SJSA1 (cell line): ENCODE measurements around the gene RNF225. TPM values are rescaled to one million over a fixed set of nuclear protein-coding genes. Genes with fewer than 3 reads are reported as not detected.
"Not testable (repeated sequence)": the region's sequence is repeated elsewhere in the genome, so short reads cannot be mapped to it uniquely, and the experiment has no call there.

ENCODE experiments used
- DNase-seq, 2 experiments: peaks; one replicate each; pipeline ENCODE4 v3.0.0-alpha.2; 2015 to 2020; ENCODE audit warnings: low spot score in 2 of 2, low read depth in 1 of 2
- H3K27ac ChIP-seq: fragments of 250-450 bp; sonication (Bioruptor Pico); 2 replicates; pipeline ENCODE4 v1.5.1; 2020; ENCODE audit warnings: mild to moderate bottlenecking, moderate library complexity
- H3K27me3 ChIP-seq: fragments of 250-450 bp; sonication (Bioruptor Pico); replicated peaks from 2 replicates; pipeline ENCODE4 v1.5.1; 2020; ENCODE audit warnings: mild to moderate bottlenecking, moderate library complexity
- H3K36me3 ChIP-seq: fragments of 250-450 bp; sonication (Bioruptor Pico); 2 replicates; pipeline ENCODE4 v1.5.1; 2020; ENCODE audit warnings: mild to moderate bottlenecking
- H3K4me1 ChIP-seq: fragments of 250-450 bp; sonication (Bioruptor Pico); replicated peaks from 2 replicates; pipeline ENCODE4 v1.6.1; 2021; ENCODE audit warnings: mild to moderate bottlenecking
- H3K4me3 ChIP-seq: fragments of 250-450 bp; sonication (Bioruptor Pico); 2 replicates; pipeline ENCODE4 v1.5.1; 2020; ENCODE audit warnings: mild to moderate bottlenecking
- H3K9me3 ChIP-seq: fragments of 250-450 bp; sonication (Bioruptor Pico); replicated peaks from 2 replicates; pipeline ENCODE4 v1.5.1; 2020; ENCODE audit warnings: mild to moderate bottlenecking
- total RNA-seq: library from RNA; depleted of rRNA; stranded (reverse); fragments of >200 nt; shearing (Covaris generic); gene quantifications from 2 replicates; pipeline ENCODE4 v1.2.3, GENCODE V29; 2014

The RNF225 gene
- total RNA-seq, 1 experiment from 2014 or later = 0.53 TPM

DNA sequence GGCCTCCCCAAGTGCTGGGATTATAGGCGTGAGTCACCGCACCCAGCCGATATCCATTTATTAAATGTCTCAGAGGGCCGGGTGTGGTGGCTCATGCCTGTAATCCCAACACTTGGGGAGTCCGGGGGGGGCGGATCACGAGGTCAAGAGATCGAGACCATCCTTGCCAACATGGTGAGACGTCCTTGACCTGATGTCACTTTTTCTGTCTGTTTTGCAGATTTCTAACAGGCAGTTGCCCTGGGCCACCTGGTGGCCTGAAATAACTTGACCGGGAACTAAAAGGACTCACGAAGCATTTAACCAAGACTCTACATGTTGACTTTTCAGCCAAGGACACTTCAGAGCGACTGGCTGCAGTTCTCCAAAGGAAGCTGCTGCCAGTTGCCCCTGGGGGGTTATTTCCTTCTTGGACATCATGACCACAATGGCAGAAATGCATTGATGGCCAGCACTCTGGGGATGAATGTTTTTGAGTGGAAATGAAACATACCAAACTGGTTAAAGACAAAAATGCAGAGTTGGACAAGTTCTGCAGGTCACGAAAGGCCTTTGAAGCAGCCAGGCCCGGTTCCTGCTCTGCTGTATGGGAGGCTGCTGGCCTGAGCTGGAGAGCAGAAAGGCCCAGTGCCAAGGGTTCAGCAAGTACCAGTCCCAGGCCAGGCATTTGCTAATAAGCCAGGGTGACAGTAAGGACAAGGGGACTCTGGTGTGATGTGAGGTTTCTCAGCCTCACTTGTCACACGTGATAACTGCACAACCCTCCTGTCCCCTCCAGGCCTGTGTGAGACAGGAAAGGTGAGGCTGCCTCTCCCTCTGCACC, 22.9 kb upstream of the RNF225 start:
- 0 out of 2 replicates have a peak, but pooled peaks cover 7% of the 10 kb centered on the region for H3K9me3 ChIP-seq
- H3K27ac ChIP-seq = no peak overlapping the region
- H3K36me3 ChIP-seq = no peaks in the 10 kb centered on the region
- DNase-seq = no peak
- no peaks in the 10 kb centered on the region for H3K4me1 ChIP-seq
- no peaks in the 10 kb centered on the region for H3K27me3 ChIP-seq
- H3K4me3 ChIP-seq = no peak overlapping the region

DNA sequence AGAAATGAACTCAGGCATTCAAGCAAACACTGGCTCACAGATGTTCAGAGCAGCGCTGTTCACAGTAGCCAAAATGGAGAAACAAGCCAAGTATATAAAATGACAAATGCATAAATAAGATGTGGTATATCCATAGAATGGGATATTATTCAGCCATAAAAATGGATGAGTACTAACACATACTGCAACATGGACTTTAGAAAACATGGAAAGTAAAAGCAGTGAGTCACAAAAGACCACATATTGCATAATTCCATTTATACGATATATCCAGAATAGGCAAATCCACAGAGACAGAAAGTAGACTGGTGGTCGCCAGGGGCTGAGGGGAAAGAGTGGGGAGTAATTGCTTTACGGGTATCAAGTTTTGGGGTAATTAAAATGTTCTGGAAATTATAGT, 21.3 kb upstream of the RNF225 start:
- no peak for DNase-seq
- H3K9me3 ChIP-seq = no peaks in the 10 kb centered on the region
- no peaks in the 10 kb centered on the region for H3K36me3 ChIP-seq
- no peak overlapping the region for H3K27ac ChIP-seq
- no peak overlapping the region for H3K4me3 ChIP-seq
- no peaks in the 10 kb centered on the region for H3K27me3 ChIP-seq
- no peaks in the 10 kb centered on the region for H3K4me1 ChIP-seq

DNA sequence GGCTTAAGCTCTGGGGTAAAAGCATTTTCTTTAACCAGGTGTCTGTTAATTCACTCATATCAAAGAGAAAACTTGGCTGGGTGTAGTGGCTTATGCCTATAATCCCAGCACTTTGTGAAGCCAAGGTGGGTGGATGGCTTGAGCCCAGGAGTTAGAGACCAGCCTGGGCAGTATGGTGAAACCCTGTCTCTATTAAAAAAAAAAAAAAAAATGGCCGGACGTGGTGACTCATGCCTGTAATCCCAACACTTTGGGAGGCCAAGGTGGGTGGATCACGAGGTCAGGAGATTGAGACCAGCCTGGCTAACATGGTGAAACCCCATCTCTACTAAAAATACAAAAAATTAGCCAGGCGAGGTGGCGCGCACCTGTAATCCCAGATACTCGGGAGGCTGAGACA, 18.7 kb upstream of the RNF225 start:
- not testable (repeated sequence) for H3K9me3 ChIP-seq, DNase-seq, H3K4me3 ChIP-seq, H3K4me1 ChIP-seq, H3K36me3 ChIP-seq, H3K27me3 ChIP-seq, H3K27ac ChIP-seq

DNA sequence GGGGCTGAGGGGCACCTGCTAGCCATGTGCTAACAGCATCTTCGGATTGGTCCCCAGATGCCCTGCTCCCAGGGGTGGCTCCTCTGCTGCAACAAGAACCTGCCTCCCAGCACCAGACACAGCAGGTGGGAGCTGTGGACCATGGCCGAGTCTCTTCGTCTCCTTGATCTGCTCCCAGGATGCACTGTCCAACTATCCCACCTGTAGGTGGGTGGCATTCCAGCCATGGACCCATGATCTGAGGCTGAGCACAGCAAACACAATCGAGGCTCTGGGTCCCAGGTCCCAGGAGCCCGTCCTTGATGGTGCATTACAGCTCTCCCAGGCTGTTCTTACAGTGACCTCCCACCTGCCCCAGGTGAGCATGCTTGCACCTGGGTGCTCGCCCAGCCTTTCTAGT, 16.2 kb upstream of the RNF225 start:
- H3K4me3 ChIP-seq = no peak overlapping the region
- H3K27ac ChIP-seq = no peak overlapping the region
- no peaks in the 10 kb centered on the region for H3K36me3 ChIP-seq
- no peaks in the 10 kb centered on the region for H3K27me3 ChIP-seq
- peaks cover 13% of the 10 kb centered on the region for H3K4me1 ChIP-seq
- peak in 1 of 2 experiments; percentile 29 for DNase-seq
- H3K9me3 ChIP-seq = no peaks in the 10 kb centered on the region

DNA sequence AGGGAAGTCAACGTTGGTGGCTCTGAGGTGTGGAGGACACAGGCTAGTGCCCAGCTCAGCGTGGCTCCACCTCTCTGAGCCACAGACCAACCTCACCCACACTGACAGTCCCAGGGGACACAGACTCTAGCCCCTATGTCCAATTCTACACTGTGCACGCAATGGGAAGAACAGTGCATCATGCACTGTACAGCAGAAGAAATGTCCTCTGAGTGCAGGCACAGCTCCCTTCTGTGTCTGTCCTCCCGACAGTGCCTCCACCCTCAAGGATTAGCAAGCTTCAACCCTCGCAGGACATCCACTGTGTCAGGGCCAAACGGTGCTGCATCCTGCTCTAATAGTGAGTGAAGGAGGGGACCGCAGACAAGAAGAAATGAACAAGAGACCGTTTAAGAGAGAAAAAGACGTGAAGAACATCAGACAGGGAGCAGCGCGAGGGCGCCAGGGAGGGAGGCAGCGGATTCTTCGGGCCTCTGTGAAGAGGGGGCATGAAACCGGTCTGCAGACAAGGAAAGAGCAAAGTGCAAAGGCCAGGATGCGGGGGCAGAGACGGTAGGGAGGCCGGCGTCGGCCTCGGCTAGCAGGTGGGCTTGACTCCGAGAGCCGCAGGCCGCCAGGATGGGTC, 15.3 kb upstream of the RNF225 start:
- peak in 1 of 2 experiments; percentile 42 for DNase-seq
- H3K9me3 ChIP-seq = no peaks in the 10 kb centered on the region
- H3K4me1 ChIP-seq = peaks cover 13% of the 10 kb centered on the region

DNA sequence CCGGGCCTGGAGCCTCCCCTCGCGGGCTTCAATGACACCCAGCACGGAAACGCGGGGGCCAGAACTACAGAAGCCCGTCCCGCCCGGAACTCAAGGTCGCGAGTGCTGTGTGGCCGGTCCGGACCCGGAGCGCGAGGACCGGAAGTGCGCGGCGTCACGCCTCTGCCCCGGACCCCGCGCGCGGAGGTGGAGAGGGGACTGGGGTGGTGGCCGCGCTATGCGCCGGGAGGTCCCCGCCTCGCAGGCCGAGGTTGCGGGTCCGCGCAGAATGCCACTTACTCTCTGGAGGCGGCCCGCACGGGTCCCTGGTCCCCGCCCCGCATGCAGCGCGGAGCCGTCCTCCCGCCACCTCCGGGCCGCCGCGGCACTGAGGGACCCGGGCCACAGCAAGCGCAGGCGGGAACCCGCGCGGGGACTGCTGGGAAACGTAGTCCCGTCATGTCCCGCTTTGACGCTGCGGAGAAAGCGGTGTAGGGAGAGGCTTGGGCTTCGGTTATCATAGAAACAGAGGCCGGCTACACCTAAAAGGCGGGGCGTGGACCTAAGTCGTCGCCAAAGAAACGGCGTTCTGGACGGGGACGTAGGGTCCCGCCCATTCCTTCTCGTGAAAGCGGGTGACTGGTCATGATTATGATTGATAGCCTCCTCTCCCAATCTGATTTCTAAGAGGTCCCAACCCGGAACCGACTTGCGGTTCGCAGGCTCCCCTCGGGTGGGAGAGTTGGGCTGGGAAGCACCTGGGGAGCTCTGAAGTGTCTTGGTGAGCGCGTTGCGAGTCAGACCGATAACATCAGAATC, 14.6 kb upstream of the RNF225 start, which contains the start of gene ZNF837:
Gene ZNF837 (minus strand): TSS at position 369 of the 798 bp plus-strand sequence. CDS start 11,698 bp downstream, outside the sequence.
- Histone ChIP-seq H3K36me3 (no peaks in the 10 kb centered on the region), H3K9me3 (no peaks in the 10 kb centered on the region), H3K4me3 (peak within 1 kb of the TSS; percentile 68), H3K27me3 (no peaks in the 10 kb centered on the region), H3K4me1 (peaks cover 16% of the 10 kb centered on the region), H3K27ac (peak within 1 kb of the TSS; percentile 56)
- DNase-seq = peak; percentile 99 to 100

More for the DNA sequence above, 15.3 kb upstream of the RNF225 start:
- Histone ChIP-seq H3K4me3 (peak overlapping the region; percentile 68), H3K36me3 (no peaks in the 10 kb centered on the region), H3K27ac (peak overlapping the region; percentile 36), H3K27me3 (no peaks in the 10 kb centered on the region)

DNA sequence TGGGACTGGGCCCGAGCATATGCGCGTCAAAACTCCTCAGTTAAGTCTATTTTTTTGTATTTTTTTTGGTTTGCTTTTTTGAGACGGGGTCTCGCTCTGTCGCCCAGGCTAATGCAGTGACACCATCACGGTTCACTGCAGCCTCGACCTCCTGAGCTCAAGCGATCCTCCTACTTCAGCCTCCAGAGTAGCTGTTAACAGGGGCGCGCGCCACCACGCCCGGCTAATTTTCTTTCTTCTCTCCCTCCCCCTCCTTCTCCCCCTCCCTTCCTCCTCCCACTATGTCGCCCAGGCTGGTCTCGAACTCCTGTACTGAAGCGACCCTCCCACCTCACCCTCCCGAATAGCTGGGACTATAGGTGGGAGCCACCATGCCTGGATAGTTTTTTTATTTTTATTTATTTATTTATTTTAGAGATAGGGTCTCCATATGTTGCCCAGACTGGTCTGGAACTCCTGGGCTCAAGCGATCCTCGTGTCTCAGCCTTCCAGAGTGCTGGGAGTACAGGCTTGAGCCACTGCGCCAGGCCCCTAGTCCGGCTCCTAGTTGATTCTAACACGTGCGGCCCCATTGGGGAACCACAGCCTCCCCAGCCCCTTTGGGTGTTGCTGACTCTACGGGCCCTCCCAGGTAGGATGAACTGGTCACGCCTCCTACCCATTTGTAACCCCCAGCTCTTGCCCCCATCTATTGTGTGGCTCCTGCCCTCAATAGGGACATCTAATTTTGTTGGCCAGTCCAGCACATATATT, 13.8 kb upstream of the RNF225 start:
- Histone ChIP-seq H3K4me1 (peaks cover 24% of the 10 kb centered on the region), H3K9me3 (no peaks in the 10 kb centered on the region; the same call in 1 of the 2 replicates), H3K4me3 (peak overlapping the region; percentile 68), H3K27ac (peak overlapping the region; percentile 56), H3K36me3 (peaks cover 6% of the 10 kb centered on the region; the same call in 1 of the 2 replicates), H3K27me3 (no peaks in the 10 kb centered on the region)
- no peak for DNase-seq

DNA sequence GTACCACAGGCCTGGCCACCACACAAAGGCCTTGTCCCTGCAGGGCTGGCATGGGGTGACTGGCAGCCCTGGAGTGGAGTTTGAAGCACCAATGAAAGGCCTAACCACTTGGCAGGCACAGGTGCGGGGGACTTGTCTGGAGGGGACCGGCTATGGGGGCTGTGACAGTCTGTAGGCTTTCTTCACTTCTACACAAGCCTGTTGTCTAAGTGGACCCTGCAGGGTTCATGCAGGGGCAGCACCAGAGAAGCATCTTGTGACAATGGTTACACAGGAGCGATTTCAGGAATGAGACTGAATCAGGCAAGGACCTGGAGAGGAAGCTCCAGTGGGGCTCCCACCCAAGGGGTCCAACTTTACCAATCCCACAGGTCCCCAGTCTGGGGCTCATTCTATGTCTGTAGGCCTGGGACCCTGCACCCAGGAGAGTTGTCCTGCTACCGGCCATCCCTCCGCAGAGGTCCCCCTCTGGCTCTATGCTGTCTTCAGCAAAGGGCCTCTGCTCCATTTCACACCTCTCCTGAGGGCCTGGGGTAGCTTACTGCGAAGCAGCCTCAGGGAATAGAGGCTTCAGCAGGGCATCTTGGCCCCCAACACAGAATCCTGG, 12.4 kb upstream of the RNF225 start:
- Histone ChIP-seq H3K4me3 (no peak overlapping the region), H3K4me1 (peaks cover 28% of the 10 kb centered on the region), H3K9me3 (no peaks in the 10 kb centered on the region; the same call in 1 of the 2 replicates), H3K27me3 (no peaks in the 10 kb centered on the region), H3K27ac (no peak overlapping the region), H3K36me3 (peaks cover 13% of the 10 kb centered on the region)
- DNase-seq = no peak

DNA sequence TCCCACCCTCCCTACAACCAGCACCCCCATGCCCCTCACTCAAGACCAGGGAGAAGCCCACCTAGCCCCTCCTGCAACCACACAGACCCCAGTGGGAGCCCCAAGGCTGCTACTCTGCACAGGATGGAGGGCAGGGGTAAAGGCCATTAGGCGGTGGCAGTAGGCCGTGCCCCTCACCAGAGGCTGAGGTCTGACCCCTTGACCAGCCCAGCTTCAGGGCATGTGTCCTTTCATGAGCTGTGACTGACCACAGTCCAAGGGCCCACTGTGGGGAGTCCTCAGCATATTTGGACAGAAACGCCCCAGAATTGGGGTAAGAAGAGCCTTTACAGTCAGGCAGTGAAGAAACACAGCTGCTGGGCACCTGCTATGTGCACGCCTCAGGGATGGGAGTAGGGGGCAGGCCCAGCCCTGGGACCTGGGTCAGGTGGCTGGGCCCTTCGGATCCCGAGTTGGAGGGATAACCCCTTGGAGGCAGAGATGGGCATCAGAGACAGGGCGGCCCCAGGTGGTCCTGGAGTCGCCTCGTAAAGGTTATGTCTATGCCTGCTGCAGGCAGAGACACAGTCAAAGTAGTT, 10.1 kb upstream of the RNF225 start:
- H3K27ac ChIP-seq = no peak overlapping the region
- no peak overlapping the region for H3K4me3 ChIP-seq
- peaks cover 35% of the 10 kb centered on the region for H3K36me3 ChIP-seq

DNA sequence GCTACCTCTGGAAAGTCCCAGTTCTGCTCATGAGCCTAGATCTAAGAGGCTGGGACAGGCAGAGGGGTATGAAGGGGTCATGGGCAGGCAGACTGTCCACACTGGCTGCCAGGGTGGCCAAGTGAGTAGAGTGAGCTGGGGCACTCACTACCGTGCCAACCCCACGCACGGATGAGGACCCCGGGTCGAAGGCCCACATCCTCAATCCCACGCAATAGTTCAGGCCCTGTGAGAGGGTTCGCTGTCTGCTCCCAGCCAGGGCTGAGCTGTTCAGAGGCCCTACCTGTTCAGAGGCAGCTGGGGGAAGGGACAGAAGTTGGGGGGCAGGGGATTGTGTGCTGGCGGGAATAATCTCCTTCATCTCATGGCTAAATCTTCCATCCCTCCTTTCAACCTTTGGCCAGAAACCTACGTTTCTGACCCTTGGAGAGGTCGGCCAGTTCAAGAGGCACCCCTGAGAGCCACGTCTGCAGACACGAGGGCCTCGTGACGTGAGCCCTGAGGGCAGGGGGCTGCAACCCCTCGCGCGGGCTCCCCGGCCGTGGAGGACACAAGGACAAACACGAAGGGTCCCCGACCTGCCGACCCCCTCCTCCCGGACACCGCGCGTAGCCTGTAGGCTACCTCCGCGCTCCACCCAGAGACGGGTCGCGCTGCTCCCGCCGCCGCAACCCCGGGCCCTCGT, 9.4 kb upstream of the RNF225 start:
- no peak for DNase-seq
- peak overlapping the region; percentile 86 for H3K27ac ChIP-seq
- peaks cover 21% of the 10 kb centered on the region for H3K4me1 ChIP-seq
- H3K27me3 ChIP-seq = no peaks in the 10 kb centered on the region
- peaks cover 41% of the 10 kb centered on the region for H3K36me3 ChIP-seq
- H3K9me3 ChIP-seq = no peaks in the 10 kb centered on the region; the same call in 1 of the 2 replicates
- peak overlapping the region; percentile 53 for H3K4me3 ChIP-seq

More for the DNA sequence above, 10.1 kb upstream of the RNF225 start:
- Histone ChIP-seq H3K9me3 (no peaks in the 10 kb centered on the region; the same call in 1 of the 2 replicates), H3K27me3 (no peaks in the 10 kb centered on the region), H3K4me1 (peaks cover 21% of the 10 kb centered on the region)
- DNase-seq = no peak

DNA sequence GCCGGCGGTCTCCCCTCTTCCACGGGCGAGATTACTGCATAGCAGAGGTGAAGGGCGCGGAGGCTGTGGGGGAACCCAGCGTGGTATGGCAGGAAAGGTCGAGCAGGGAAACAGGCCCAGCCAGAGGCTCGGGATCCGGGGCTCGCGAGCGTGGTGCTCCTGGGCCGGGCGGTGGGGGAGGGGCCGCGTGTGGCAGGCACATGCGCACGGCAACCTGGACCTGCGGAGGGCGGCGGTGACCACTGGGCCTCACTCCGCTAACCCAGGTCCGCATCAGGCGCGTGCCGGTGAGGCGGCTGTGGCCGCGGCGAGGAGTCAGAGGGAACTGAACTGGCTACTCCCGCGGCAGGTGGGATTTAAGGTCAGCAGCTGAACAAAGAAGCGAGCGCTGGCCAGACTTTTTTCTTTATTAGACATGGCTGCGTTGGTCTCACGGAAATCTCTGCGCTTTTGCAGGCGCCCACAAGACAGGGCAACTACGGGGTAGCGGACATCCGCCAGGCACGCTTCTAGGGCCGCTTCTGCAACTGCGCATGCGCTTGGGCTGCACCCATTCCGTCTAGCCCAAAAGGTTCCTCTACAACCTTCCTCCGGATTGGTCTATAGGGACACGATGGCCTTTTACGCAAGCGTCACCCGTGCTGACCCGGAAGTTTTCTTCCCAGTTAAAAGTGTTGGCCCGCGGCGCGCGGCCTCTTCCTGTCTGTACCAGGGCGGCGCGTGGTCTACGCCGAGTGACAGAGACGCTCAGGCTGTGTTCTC, 8.7 kb upstream of the RNF225 start, which contains the start of gene RPS5:
Gene RPS5 (plus strand): TSS at position 694 of the 762 bp plus-strand sequence. CDS start 869 bp downstream, outside the sequence.
- Histone ChIP-seq H3K27me3 (no peaks in the 10 kb centered on the region), H3K4me1 (peaks cover 20% of the 10 kb centered on the region), H3K27ac (peak within 1 kb of the TSS; percentile 86), H3K9me3 (no peaks in the 10 kb centered on the region; the same call in 1 of the 2 replicates), H3K4me3 (peak within 1 kb of the TSS; percentile 53), H3K36me3 (peaks cover 48% of the 10 kb centered on the region)
- peak; percentile 92 to 97 for DNase-seq
